Measurements from ENCODE around the gene SIRT2. TPM values are rescaled to one million over a fixed set of nuclear protein-coding genes. Genes with fewer than 3 reads are reported as not detected.
A peak's percentile ranks its signal among the peaks of the same experiment; 100 is the strongest.

Gene SIRT2
- total and polyA plus RNA-seq, 2 of the 13 experiments (the other 11 are each of a cell fraction or from before 2014, with no cell fraction given), result 22.3 to 26.1 TPM

- TF ChIP-seq, protein P1, sequence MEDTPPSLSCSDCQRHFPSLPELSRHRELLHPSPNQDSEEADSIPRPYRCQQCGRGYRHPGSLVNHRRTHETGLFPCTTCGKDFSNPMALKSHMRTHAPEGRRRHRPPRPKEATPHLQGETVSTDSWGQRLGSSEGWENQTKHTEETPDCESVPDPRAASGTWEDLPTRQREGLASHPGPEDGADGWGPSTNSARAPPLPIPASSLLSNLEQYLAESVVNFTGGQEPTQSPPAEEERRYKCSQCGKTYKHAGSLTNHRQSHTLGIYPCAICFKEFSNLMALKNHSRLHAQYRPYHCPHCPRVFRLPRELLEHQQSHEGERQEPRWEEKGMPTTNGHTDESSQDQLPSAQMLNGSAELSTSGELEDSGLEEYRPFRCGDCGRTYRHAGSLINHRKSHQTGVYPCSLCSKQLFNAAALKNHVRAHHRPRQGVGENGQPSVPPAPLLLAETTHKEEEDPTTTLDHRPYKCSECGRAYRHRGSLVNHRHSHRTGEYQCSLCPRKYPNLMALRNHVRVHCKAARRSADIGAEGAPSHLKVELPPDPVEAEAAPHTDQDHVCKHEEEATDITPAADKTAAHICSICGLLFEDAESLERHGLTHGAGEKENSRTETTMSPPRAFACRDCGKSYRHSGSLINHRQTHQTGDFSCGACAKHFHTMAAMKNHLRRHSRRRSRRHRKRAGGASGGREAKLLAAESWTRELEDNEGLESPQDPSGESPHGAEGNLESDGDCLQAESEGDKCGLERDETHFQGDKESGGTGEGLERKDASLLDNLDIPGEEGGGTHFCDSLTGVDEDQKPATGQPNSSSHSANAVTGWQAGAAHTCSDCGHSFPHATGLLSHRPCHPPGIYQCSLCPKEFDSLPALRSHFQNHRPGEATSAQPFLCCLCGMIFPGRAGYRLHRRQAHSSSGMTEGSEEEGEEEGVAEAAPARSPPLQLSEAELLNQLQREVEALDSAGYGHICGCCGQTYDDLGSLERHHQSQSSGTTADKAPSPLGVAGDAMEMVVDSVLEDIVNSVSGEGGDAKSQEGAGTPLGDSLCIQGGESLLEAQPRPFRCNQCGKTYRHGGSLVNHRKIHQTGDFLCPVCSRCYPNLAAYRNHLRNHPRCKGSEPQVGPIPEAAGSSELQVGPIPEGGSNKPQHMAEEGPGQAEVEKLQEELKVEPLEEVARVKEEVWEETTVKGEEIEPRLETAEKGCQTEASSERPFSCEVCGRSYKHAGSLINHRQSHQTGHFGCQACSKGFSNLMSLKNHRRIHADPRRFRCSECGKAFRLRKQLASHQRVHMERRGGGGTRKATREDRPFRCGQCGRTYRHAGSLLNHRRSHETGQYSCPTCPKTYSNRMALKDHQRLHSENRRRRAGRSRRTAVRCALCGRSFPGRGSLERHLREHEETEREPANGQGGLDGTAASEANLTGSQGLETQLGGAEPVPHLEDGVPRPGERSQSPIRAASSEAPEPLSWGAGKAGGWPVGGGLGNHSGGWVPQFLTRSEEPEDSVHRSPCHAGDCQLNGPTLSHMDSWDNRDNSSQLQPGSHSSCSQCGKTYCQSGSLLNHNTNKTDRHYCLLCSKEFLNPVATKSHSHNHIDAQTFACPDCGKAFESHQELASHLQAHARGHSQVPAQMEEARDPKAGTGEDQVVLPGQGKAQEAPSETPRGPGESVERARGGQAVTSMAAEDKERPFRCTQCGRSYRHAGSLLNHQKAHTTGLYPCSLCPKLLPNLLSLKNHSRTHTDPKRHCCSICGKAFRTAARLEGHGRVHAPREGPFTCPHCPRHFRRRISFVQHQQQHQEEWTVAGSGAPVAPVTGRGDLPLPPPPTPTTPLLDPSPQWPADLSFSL (CRISPR knock-in tag; IDR thresholded peaks at IDR 0.05), result no peak
- TF ChIP-seq IRF2 (CRISPR knock-in tag; IDR thresholded peaks at IDR 0.05) (peak; percentile 64; the same call in 1 of the 2 replicates), ZKSCAN1 (IDR thresholded peaks at IDR 0.05; ENCODE audit: low read length) (no peak), CENPX (CRISPR knock-in tag; IDR thresholded peaks at IDR 0.05) (no peak), ZNF34 (CRISPR knock-in tag; IDR thresholded peaks at IDR 0.05; ENCODE audit: borderline replicate concordance) (no peak), GTF2F1 (IDR thresholded peaks at IDR 0.05; ENCODE audit: low read length) (no peak), RXRB (CRISPR knock-in tag; IDR thresholded peaks at IDR 0.05; ENCODE audit: borderline replicate concordance) (peak; percentile 50), ZBTB7A (CRISPR knock-in tag; IDR thresholded peaks at IDR 0.05) (no peak), SIN3A (IDR thresholded peaks at IDR 0.05; ENCODE audit: borderline replicate concordance, low read depth, low read length) (peak; percentile 47; the same call in 1 of the 2 replicates), MLX (CRISPR knock-in tag; IDR thresholded peaks at IDR 0.05) (peak; percentile 74), XRCC5 (optimal IDR thresholded peaks at IDR 0.05; ENCODE audit: low read length) (no peak), TARDBP (CRISPR knock-in tag; IDR thresholded peaks at IDR 0.05) (no peak), MED13 (CRISPR knock-in tag; IDR thresholded peaks at IDR 0.05) (no peak), DMAP1 (CRISPR knock-in tag; IDR thresholded peaks at IDR 0.05) (peak; percentile 72; the same call in 1 of the 2 replicates), NR1H2 (CRISPR knock-in tag; IDR thresholded peaks at IDR 0.05; ENCODE audit: borderline replicate concordance, low read depth) (no peak), FLYWCH1 (CRISPR knock-in tag; IDR thresholded peaks at IDR 0.05) (no peak), ETV5 (CRISPR knock-in tag; IDR thresholded peaks at IDR 0.05; ENCODE audit: borderline replicate concordance) (peak; percentile 58; the same call in 1 of the 2 replicates), ZNF274 (CRISPR knock-in tag; IDR thresholded peaks at IDR 0.05) (no peak), PREB (CRISPR knock-in tag; IDR thresholded peaks at IDR 0.05) (no peak), RNF2 (conservative IDR thresholded peaks at IDR 0.05; ENCODE audit: low read depth) (no peak), ZNF766 (CRISPR knock-in tag; IDR thresholded peaks at IDR 0.05; ENCODE audit: borderline replicate concordance) (no peak), NFKB2 (CRISPR knock-in tag; IDR thresholded peaks at IDR 0.05; ENCODE audit: borderline replicate concordance) (peak; percentile 76; the same call in 1 of the 2 replicates)
- TF ChIP-seq, protein P2, sequence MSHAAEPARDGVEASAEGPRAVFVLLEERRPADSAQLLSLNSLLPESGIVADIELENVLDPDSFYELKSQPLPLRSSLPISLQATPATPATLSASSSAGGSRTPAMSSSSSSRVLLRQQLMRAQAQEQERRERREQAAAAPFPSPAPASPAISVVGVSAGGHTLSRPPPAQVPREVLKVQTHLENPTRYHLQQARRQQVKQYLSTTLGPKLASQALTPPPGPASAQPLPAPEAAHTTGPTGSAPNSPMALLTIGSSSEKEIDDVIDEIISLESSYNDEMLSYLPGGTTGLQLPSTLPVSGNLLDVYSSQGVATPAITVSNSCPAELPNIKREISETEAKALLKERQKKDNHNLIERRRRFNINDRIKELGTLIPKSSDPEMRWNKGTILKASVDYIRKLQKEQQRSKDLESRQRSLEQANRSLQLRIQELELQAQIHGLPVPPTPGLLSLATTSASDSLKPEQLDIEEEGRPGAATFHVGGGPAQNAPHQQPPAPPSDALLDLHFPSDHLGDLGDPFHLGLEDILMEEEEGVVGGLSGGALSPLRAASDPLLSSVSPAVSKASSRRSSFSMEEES (CRISPR knock-in tag; IDR thresholded peaks at IDR 0.05), result peak; percentile 89
Measured at GRCh38 chr19:38851622-38852230, 47.7 kb downstream of the SIRT2 start (continued).

Measured in HepG2 (cell line).